OCI-LY7 (cell line): Measurements from ENCODE around the gene NFYC. TPM values are rescaled to one million over a fixed set of nuclear protein-coding genes. Genes with fewer than 3 reads are reported as not detected.

Source experiments
- BruUV-seq: library from RNA; stranded (reverse); fragments of 400-500 nt; replicated peaks from 2 replicates; lab custom pipeline; 2021; lab: Mats Ljungman, UMichigan
- CTCF ChIA-PET: fragments of 300-600 bp; sonication (Branson Sonifier 250); formaldehyde crosslinking; loops from one replicate; lab custom pipeline; 2022; ENCODE audit warnings: antibody characterized with exemption; ENCODE audit not compliant: unreplicated experiment; lab: Charles Lee
- POLR2A ChIA-PET: fragments of 300-600 bp; sonication (Branson Sonifier 250); formaldehyde crosslinking; loops from one replicate; lab custom pipeline; 2022; ENCODE audit warnings: antibody characterized with exemption; lab: Charles Lee
- DNase-seq: peaks from one replicate; pipeline ENCODE4 v3.0.0-alpha.2; 2015; ENCODE audit warnings: low spot score
- H2AFZ ChIP-seq: fragments of 200-600 bp; sonication (generic), shearing (Covaris generic); 2 replicates; pipeline ENCODE4 v1.6.1; 2014; ENCODE audit warnings: mild to moderate bottlenecking, antibody characterized with exemption, low read length, moderate library complexity
- H3K27ac ChIP-seq: fragments of 200-600 bp; sonication (generic); 2 replicates; pipeline ENCODE4 v1.5.1; 2014; ENCODE audit warnings: mixed run types, low read depth, mild to moderate bottlenecking, moderate library complexity, low read length, inconsistent platforms; ENCODE audit not compliant: poor library complexity, severe bottlenecking
- H3K36me3 ChIP-seq: fragments of 200-600 bp; sonication (generic); 2 replicates; pipeline ENCODE4 v1.6.1; 2014; ENCODE audit warnings: mild to moderate bottlenecking, antibody characterized with exemption, low read length, moderate library complexity, mixed read lengths; ENCODE audit not compliant: insufficient read depth
- H3K4me1 ChIP-seq: fragments of 200-600 bp; sonication (generic); 2 replicates; pipeline ENCODE4 v1.5.1; 2014; ENCODE audit warnings: mild to moderate bottlenecking, low read length; ENCODE audit not compliant: insufficient read depth, poor library complexity, severe bottlenecking
- H3K4me2 ChIP-seq: fragments of 200-600 bp; sonication (generic); 2 replicates; pipeline ENCODE4 v1.6.1; 2014; ENCODE audit warnings: mild to moderate bottlenecking, low read length
- H3K4me3 ChIP-seq: fragments of 200-600 bp; sonication (generic); 2 replicates; pipeline ENCODE4 v1.5.1; 2014; ENCODE audit warnings: mild to moderate bottlenecking, low read depth, low read length; ENCODE audit not compliant: poor library complexity, severe bottlenecking
- H3K79me2 ChIP-seq: fragments of 200-600 bp; sonication (generic); 2 replicates; pipeline ENCODE4 v1.6.1; 2016; ENCODE audit warnings: low read depth, mild to moderate bottlenecking, low read length, moderate library complexity, mixed read lengths; ENCODE audit not compliant: insufficient read depth
- H3K9me2 ChIP-seq: fragments of 200-600 bp; sonication (generic); 2 replicates; pipeline ENCODE4 v1.6.1; 2016; ENCODE audit warnings: mild to moderate bottlenecking, low read length, mixed read lengths; ENCODE audit not compliant: insufficient read depth
- H3K9me3 ChIP-seq: fragments of 200-600 bp; sonication (generic); 2 replicates; pipeline ENCODE4 v1.6.1; 2014; ENCODE audit warnings: mild to moderate bottlenecking, mixed run types, low read length, mixed read lengths
- H4K20me1 ChIP-seq: fragments of 200-600 bp; sonication (generic); 2 replicates; pipeline ENCODE4 v1.6.1; 2014; ENCODE audit warnings: mild to moderate bottlenecking, antibody characterized with exemption, low read length, moderate library complexity, mixed read lengths; ENCODE audit not compliant: insufficient read depth
- CTCF ChIP-seq: fragments of 200-600 bp; sonication (generic); conservative IDR thresholded peaks from 2 replicates; pipeline ENCODE4 v1.5.1; 2014; ENCODE audit warnings: mild to moderate bottlenecking, antibody characterized with exemption, low read length, moderate library complexity, mixed read lengths
- EZH2phosphoT487 ChIP-seq: fragments of 200-600 bp; sonication (generic); IDR thresholded peaks from 2 replicates; pipeline ENCODE4 v1.6.1; 2018; ENCODE audit warnings: low read depth, borderline replicate concordance, mild to moderate bottlenecking, mixed run types, antibody characterized with exemption, low read length, moderate library complexity, mixed read lengths
- intact Hi-C: fragments of 100-400 bp; cut with micrococcal nuclease; formaldehyde crosslinking; loops from one replicate; pipeline ENCODE4 v1.10.0; 2022; ENCODE audit not compliant: unreplicated experiment
- total RNA-seq, 2 experiments: library from RNA; depleted of rRNA in 1 of 2; stranded (reverse); fragments of >200 nt in 1 of 2; shearing (Covaris generic) in 1 of 2; gene quantifications; 2 replicates each; pipeline ENCODE4 v1.2.3, GENCODE V29; 2014 to 2022

Gene NFYC
- total RNA-seq, 2 experiments from 2014 or later: 39.1 to 71.0 TPM

- peak overlapping the region; percentile 90 for H3K4me2 ChIP-seq
- H3K36me3 ChIP-seq: peaks cover 20% of the 10 kb centered on the region
- 0 out of 2 replicates have a peak, but pooled peaks cover 3% of the 10 kb centered on the region for H4K20me1 ChIP-seq
- DNase-seq: peak; percentile 95
- TF ChIP-seq EZH2phosphoT487 (no peak), CTCF (no peak)
- peak overlapping the region; percentile 83 for H3K4me3 ChIP-seq
- H3K79me2 ChIP-seq: peaks cover 25% of the 10 kb centered on the region; the same call in 1 of the 2 replicates
- intact Hi-C loops: loop anchor here (1.0 kb wide), 1 partner anchor 29 kb away; no protein-coding TSS in a partner anchor
- no TSS peak for BruUV-seq
- H3K9me2 ChIP-seq: no peaks in the 10 kb centered on the region
- H3K9me3 ChIP-seq: no peaks in the 10 kb centered on the region
- ChIA-PET POLR2A (interaction anchor here (0.5 to 4.0 kb wide), 8 partner anchors 10 to 62 kb away, joined by 3 to 22 read pairs (median 4); partner anchors contain the start of gene NFYC), CTCF (interaction anchor here (0.6 kb wide), 1 partner anchor 711 kb away, joined by 3 read pairs; no protein-coding TSS in a partner anchor)
- peak overlapping the region; percentile 95 for H3K27ac ChIP-seq
- H3K4me1 ChIP-seq: peaks cover 55% of the 10 kb centered on the region
- H2AFZ ChIP-seq: peak overlapping the region; percentile 55
These were observed 28.0 kb upstream of the NFYC start for GRCh38 chr1:40663324-40664166.

DNA sequence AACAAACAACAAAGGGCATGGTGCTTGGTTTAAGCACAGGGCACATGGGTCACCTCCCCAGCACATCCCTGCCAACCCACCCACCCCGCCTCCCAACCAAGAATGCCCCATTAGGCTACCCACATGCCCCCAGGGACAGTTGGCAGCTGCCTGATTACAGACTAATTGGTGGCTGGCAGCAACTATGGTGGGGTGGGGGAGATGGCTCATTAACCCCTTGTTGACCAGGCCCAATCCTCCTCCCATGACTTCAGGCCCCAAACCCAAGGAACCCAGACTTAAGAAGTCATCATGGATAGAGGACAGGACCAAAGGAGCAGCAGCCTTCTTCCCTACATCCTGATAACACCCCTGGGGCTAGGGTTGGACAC, 27.4 kb upstream of the NFYC start:
- POLR2A ChIA-PET: interaction anchor here (0.5 to 4.0 kb wide), 7 partner anchors 10 to 248 kb away, joined by 3 to 22 read pairs (median 4); partner anchors contain the start of gene NFYC
- no peak overlapping the region for H2AFZ ChIP-seq
- no peaks in the 10 kb centered on the region for H3K9me3 ChIP-seq
- H3K79me2 ChIP-seq: peaks cover 25% of the 10 kb centered on the region; the same call in 1 of the 2 replicates
- no peaks in the 10 kb centered on the region for H3K9me2 ChIP-seq
- peak overlapping the region; percentile 95 for H3K27ac ChIP-seq
- H4K20me1 ChIP-seq: no peaks in the 10 kb centered on the region
- intact Hi-C loops: loop anchor here (1.0 kb wide), 1 partner anchor 28 kb away; no protein-coding TSS in a partner anchor
- H3K4me3 ChIP-seq: peak overlapping the region; percentile 83
- peak overlapping the region; percentile 90 for H3K4me2 ChIP-seq
- no TSS peak for BruUV-seq
- CTCF ChIA-PET: no interaction called here
- peaks cover 16% of the 10 kb centered on the region for H3K36me3 ChIP-seq
- DNase-seq: peak; percentile 58
- peaks cover 60% of the 10 kb centered on the region for H3K4me1 ChIP-seq
- TF ChIP-seq CTCF (no peak), EZH2phosphoT487 (no peak)
